A673 (cell line): ENCODE data around the gene SIRT6.

ENCODE experiments used
- EZH2 ChIP-seq: fragments of 200-600 bp; sonication (generic); IDR thresholded peaks from 2 replicates; pipeline ENCODE4 v1.6.1; 2017; ENCODE audit warnings: borderline replicate concordance, low read depth, mild to moderate bottlenecking, mixed read lengths, antibody characterized with exemption, low read length; ENCODE audit not compliant: poor library complexity, severe bottlenecking
- TF ChIP-seq, protein P1 (sequence below): fragments of 300-800, 200-600 bp; sonication (generic); conservative IDR thresholded peaks from 2 replicates; pipeline ENCODE4 v1.5.1; 2017; ENCODE audit warnings: low read depth, mild to moderate bottlenecking, antibody characterized with exemption, low read length, moderate library complexity, mixed read lengths

DNA sequence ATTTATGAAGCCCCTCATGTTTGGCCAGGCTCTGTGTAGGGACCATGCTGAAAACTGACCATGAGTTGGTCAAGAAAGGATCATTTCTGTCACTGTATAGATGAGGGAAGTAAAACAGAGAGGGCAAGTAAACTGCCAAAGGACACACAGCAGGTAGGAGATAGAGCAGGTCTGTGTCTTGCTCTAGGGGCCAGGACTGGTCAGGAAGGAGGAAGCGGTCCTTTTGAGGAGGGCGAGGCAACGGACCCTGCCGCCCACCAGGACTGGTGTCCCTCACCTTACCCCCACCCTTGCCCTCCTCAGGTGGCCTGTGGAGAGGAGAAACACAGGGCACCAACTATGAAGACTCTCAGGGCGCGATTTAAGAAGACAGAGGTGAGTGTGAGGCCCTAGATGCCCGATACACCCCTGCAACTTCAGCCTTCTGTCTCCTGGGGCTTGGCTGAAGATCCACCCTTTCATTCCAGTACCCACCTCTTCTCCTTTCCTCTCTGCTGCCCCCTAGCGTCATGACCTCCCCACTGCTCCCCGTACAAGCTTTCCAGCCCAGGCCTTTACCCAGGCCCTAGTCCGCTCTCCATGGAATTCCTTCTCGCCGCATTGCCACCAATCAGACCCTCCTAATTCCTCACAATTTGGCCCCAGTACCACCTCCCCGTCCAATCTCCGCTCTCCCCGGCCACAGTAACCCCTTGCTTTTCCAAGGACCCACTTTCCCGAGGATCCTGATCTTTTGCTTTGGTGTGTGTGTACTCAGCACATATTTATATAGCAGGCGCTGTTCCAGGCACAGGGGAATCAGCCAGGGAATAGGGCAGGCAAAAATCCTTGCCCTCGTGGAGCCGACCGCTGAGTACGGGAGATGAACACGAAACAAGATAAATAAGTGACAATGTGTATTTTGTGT, 4.0 kb upstream of the SIRT6 start:
- TF ChIP-seq, protein P1, sequence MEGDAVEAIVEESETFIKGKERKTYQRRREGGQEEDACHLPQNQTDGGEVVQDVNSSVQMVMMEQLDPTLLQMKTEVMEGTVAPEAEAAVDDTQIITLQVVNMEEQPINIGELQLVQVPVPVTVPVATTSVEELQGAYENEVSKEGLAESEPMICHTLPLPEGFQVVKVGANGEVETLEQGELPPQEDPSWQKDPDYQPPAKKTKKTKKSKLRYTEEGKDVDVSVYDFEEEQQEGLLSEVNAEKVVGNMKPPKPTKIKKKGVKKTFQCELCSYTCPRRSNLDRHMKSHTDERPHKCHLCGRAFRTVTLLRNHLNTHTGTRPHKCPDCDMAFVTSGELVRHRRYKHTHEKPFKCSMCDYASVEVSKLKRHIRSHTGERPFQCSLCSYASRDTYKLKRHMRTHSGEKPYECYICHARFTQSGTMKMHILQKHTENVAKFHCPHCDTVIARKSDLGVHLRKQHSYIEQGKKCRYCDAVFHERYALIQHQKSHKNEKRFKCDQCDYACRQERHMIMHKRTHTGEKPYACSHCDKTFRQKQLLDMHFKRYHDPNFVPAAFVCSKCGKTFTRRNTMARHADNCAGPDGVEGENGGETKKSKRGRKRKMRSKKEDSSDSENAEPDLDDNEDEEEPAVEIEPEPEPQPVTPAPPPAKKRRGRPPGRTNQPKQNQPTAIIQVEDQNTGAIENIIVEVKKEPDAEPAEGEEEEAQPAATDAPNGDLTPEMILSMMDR = peak; percentile 94
- no peak for TF ChIP-seq EZH2
